Left ventricle myocardium inferior (tissue), 1 donor: ENCODE results near the gene ADCK2. TPM values are rescaled to one million over a fixed set of nuclear protein-coding genes. Genes with fewer than 3 reads are reported as not detected.
"Not testable (repeated sequence)": the region's sequence is repeated elsewhere in the genome, so short reads cannot be mapped to it uniquely, and the experiment has no call there.

Experiments
- DNase-seq: peaks from one replicate; pipeline ENCODE4 v3.0.0-alpha.2; 2020
- H3K27ac ChIP-seq: fragments of 200-600 bp; replicated peaks from 2 replicates; pipeline ENCODE4 v1.8.0; 2021
- H3K27me3 ChIP-seq: fragments of 200-600 bp; 2 replicates; pipeline ENCODE4 v1.8.0; 2021; ENCODE audit warnings: low read depth
- H3K36me3 ChIP-seq: fragments of 200-600 bp; 2 replicates; pipeline ENCODE4 v1.8.0; 2021
- H3K4me1 ChIP-seq: fragments of 200-600 bp; 2 replicates; pipeline ENCODE4 v1.8.0; 2021
- H3K4me3 ChIP-seq: fragments of 200-600 bp; 2 replicates; pipeline ENCODE4 v1.8.0; 2021; ENCODE audit warnings: mild to moderate bottlenecking, moderate library complexity
- H3K9me3 ChIP-seq: fragments of 200-600 bp; replicated peaks from 2 replicates; pipeline ENCODE4 v1.8.0; 2021
- intact Hi-C: fragments of 100-400 bp; cut with micrococcal nuclease; formaldehyde crosslinking; loops from one replicate; pipeline ENCODE4 v1.11.0; 2022
- total RNA-seq: library from RNA; stranded (reverse); fragmentation: NEBNext Ultra II Directional; extraction: Animal tissue kit (Norgen Biotek cat#: 25700); gene quantifications from one replicate; pipeline ENCODE4 v1.2.1, GENCODE V29; 2021
- TF ChIP-seq, protein P1 (sequence below): fragments of 200-600 bp; IDR thresholded peaks from 2 replicates; pipeline ENCODE4 v1.8.0; 2021; ENCODE audit warnings: antibody characterized with exemption, mild to moderate bottlenecking, borderline replicate concordance
- donor health status: DM: no; HTN: yes; CAD: no; lungs with severe emphysema.

ADCK2 gene
- total RNA-seq, 1 donor from 2014 or later: 8.5 TPM

GRCh38 chr7:140686921-140687320, 14.2 kb downstream of the ADCK2 start:
- TF ChIP-seq, protein P1, sequence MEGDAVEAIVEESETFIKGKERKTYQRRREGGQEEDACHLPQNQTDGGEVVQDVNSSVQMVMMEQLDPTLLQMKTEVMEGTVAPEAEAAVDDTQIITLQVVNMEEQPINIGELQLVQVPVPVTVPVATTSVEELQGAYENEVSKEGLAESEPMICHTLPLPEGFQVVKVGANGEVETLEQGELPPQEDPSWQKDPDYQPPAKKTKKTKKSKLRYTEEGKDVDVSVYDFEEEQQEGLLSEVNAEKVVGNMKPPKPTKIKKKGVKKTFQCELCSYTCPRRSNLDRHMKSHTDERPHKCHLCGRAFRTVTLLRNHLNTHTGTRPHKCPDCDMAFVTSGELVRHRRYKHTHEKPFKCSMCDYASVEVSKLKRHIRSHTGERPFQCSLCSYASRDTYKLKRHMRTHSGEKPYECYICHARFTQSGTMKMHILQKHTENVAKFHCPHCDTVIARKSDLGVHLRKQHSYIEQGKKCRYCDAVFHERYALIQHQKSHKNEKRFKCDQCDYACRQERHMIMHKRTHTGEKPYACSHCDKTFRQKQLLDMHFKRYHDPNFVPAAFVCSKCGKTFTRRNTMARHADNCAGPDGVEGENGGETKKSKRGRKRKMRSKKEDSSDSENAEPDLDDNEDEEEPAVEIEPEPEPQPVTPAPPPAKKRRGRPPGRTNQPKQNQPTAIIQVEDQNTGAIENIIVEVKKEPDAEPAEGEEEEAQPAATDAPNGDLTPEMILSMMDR: no peak
- Histone ChIP-seq H3K36me3 (peaks cover 36% of the 10 kb centered on the region), H3K4me1 (no peaks in the 10 kb centered on the region), H3K27me3 (no peaks in the 10 kb centered on the region), H3K9me3 (no peaks in the 10 kb centered on the region), H3K4me3 (no peak overlapping the region), H3K27ac (no peak overlapping the region)
- intact Hi-C loops: no loop called here
- DNase-seq: no peak

- TF ChIP-seq, protein P1: no peak
- H3K27me3 ChIP-seq: no peaks in the 10 kb centered on the region
- intact Hi-C loops: no loop called here
- peaks cover 41% of the 10 kb centered on the region for H3K36me3 ChIP-seq
- no peak overlapping the region for H3K27ac ChIP-seq
- DNase-seq: no peak
- no peaks in the 10 kb centered on the region for H3K9me3 ChIP-seq
- no peak overlapping the region for H3K4me3 ChIP-seq
- H3K4me1 ChIP-seq: no peaks in the 10 kb centered on the region
Measured at GRCh38 chr7:140688341-140688740, 15.6 kb downstream of the ADCK2 start.

DNA sequence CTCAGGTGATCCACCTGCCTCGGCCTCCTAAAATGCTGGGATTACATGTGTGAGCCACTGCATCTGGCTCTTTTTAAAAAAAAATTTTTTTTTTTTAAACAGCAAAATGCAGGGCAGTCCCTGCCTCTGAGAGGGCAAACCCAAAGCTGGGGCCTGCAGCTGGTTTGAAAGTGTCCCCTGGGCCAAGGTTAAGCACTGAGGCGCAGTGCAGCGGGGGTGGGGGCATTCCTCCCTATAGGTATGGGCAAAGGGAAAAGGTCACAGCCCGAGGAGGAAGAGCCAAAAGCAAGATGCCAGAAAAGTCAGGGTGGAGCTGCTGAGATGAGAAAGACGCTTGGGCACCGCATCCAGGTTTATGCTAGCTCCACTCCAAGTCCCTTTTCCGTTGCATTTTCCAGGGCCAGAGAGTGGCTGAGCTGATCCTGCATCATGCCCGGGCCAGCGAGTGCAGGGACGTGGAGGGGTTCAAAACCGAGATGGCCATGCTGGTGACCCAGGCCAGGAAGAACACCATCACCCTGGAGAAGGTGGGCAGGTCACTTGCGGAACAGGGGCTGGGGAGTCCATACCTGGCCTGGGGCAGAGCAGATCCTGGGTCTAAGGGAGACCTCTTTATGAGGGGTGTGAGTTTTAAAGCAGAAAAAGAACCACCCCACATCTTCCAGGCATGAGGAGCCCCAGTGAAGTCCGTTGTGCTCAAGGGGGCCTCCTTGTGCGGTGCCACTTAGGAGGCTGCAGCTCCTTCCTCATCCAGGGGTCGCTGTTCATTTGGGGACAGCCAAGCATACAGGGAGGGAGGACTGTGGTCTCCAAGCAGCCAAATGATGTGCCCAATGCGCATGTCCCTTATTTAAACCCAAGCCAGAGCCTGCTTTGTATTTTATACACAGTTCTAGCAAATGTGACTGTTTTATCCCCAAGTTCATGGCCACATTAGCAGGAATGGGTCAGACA, 16.7 kb downstream of the ADCK2 start:
- Histone ChIP-seq H3K9me3 (no peaks in the 10 kb centered on the region), H3K4me1 (no peaks in the 10 kb centered on the region), H3K4me3 (no peak overlapping the region), H3K27me3 (no peaks in the 10 kb centered on the region), H3K36me3 (peaks cover 41% of the 10 kb centered on the region), H3K27ac (no peak overlapping the region)
- TF ChIP-seq, protein P1: no peak
- intact Hi-C loops: no loop called here
- DNase-seq: no peak

GRCh38 chr7:140691376-140692045, 18.8 kb downstream of the ADCK2 start:
- no peaks in the 10 kb centered on the region for H3K27me3 ChIP-seq
- H3K27ac ChIP-seq: no peak overlapping the region
- no peaks in the 10 kb centered on the region for H3K9me3 ChIP-seq
- H3K4me3 ChIP-seq: no peak overlapping the region
- TF ChIP-seq, protein P1: no peak
- DNase-seq: no peak
- peaks cover 41% of the 10 kb centered on the region for H3K36me3 ChIP-seq
- peaks cover 6% of the 10 kb centered on the region for H3K4me1 ChIP-seq
- intact Hi-C loops: no loop called here

- DNase-seq, H3K27me3 ChIP-seq, H3K27ac ChIP-seq, H3K9me3 ChIP-seq, intact Hi-C loops, H3K4me3 ChIP-seq: not testable (repeated sequence)
- peaks cover 25% of the 10 kb centered on the region for H3K36me3 ChIP-seq
- peaks cover 29% of the 10 kb centered on the region for H3K4me1 ChIP-seq
Measured at GRCh38 chr7:140693849-140694248, 21.1 kb downstream of the ADCK2 start.

- Histone ChIP-seq H3K4me1 (peaks cover 35% of the 10 kb centered on the region), H3K9me3 (no peaks in the 10 kb centered on the region), H3K27ac (no peak overlapping the region), H3K4me3 (no peak overlapping the region), H3K27me3 (no peaks in the 10 kb centered on the region), H3K36me3 (peaks cover 18% of the 10 kb centered on the region)
- TF ChIP-seq, protein P1: no peak
- intact Hi-C loops: no loop called here
- no peak for DNase-seq
Measured at GRCh38 chr7:140694592-140694991, 21.8 kb downstream of the ADCK2 start.
